DOHH2 (cell line): Measurements from ENCODE around the gene RAD51B.
"Not testable (repeated sequence)": the region's sequence is repeated elsewhere in the genome, so short reads cannot be mapped to it uniquely, and the experiment has no call there.

Source experiments
- CTCF ChIP-seq: fragments of 200-600 bp; sonication (generic); IDR thresholded peaks from one replicate; pipeline ENCODE4 v1.5.1; 2014; ENCODE audit warnings: antibody characterized with exemption, mild to moderate bottlenecking, low read depth, low read length; ENCODE audit not compliant: poor library complexity, severe bottlenecking
- EZH2phosphoT487 ChIP-seq: fragments of 200-600 bp; sonication (generic); IDR thresholded peaks from 2 replicates; pipeline ENCODE4 v1.6.1; 2017; ENCODE audit warnings: borderline replicate concordance, mild to moderate bottlenecking, antibody characterized with exemption, low read length, moderate library complexity, mixed read lengths

DNA sequence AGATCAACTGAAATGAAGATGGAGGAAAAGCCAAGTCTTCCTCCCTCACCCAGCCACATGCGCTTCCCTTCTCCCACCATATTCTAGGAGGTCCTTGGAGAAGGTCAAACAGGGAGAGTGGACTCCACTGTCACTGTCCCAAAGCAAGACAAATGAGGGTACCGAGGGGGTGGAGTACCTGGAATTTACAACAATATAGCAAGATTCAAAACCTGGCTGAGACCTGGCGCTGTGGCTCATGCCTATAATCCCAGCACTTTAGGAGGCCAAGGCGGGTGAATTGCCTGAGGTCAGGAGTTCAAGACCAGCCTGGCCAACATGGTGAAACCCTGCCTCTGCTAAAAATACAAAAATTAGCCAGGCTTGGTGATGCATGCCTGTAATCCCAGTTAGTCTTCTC lies 944.3 kb downstream of the RAD51B start:
- TF ChIP-seq CTCF, EZH2phosphoT487: not testable (repeated sequence)
